GM18867 (cell line): Measurements from ENCODE around the gene NDUFS5.
"Not testable (repeated sequence)": the region's sequence is repeated elsewhere in the genome, so short reads cannot be mapped to it uniquely, and the experiment has no call there.

Experiments used
- ATAC-seq: cut with Tn5 transposase; IDR thresholded peaks from one replicate; pipeline ENCODE4 v1.9.1; 2021; ENCODE audit warnings: mild to moderate bottlenecking, moderate library complexity; ENCODE audit not compliant: unreplicated experiment

NDUFS5 gene

GRCh38 chr1:39014956-39015355, 11.2 kb upstream of the NDUFS5 start:
- ATAC-seq: not testable (repeated sequence)

- ATAC-seq: no peak
Observed at GRCh38 chr1:39016604-39017171, 9.5 kb upstream of the NDUFS5 start.

- no peak for ATAC-seq
Observed at GRCh38 chr1:39017266-39017665, 8.9 kb upstream of the NDUFS5 start.

GRCh38 chr1:39020494-39020893, 5.7 kb upstream of the NDUFS5 start:
- not testable (repeated sequence) for ATAC-seq

- no peak for ATAC-seq
Observed at GRCh38 chr1:39021426-39021825, 4.7 kb upstream of the NDUFS5 start.

- ATAC-seq: no peak
Observed at GRCh38 chr1:39023140-39023539, 3.0 kb upstream of the NDUFS5 start.

GRCh38 chr1:39026866-39027507, 837 bp downstream of the NDUFS5 start:
- no peak for ATAC-seq

GRCh38 chr1:39034114-39034654, 8.0 kb downstream of the NDUFS5 start:
- ATAC-seq: no peak

- ATAC-seq: no peak
Observed at GRCh38 chr1:39036678-39037077, 10.5 kb downstream of the NDUFS5 start.

- ATAC-seq: no peak
Observed at GRCh38 chr1:39043513-39043912, 17.4 kb downstream of the NDUFS5 start.

- no peak for ATAC-seq
Observed at GRCh38 chr1:39044762-39045161, 18.6 kb downstream of the NDUFS5 start.

- no peak for ATAC-seq
Observed at GRCh38 chr1:39045231-39045630, 19.1 kb downstream of the NDUFS5 start.

GRCh38 chr1:39046613-39047210, 20.6 kb downstream of the NDUFS5 start:
- ATAC-seq: no peak

- peak; percentile 72 for ATAC-seq
Observed at GRCh38 chr1:39047374-39048229, 21.5 kb downstream of the NDUFS5 start.

GRCh38 chr1:39048745-39049370, 22.7 kb downstream of the NDUFS5 start:
- ATAC-seq: no peak

GRCh38 chr1:39050001-39050400, 23.9 kb downstream of the NDUFS5 start:
- ATAC-seq: no peak

- not testable (repeated sequence) for ATAC-seq
Observed at GRCh38 chr1:39051193-39051850, 25.2 kb downstream of the NDUFS5 start.

- ATAC-seq: no peak
Observed at GRCh38 chr1:39051956-39052355, 25.8 kb downstream of the NDUFS5 start.

GRCh38 chr1:39055213-39055710, 29.1 kb downstream of the NDUFS5 start:
- ATAC-seq: not testable (repeated sequence)

- ATAC-seq: not testable (repeated sequence)
Observed at GRCh38 chr1:39061516-39061915, 35.4 kb downstream of the NDUFS5 start.
